ENCODE results near the gene GPAM.

DNA sequence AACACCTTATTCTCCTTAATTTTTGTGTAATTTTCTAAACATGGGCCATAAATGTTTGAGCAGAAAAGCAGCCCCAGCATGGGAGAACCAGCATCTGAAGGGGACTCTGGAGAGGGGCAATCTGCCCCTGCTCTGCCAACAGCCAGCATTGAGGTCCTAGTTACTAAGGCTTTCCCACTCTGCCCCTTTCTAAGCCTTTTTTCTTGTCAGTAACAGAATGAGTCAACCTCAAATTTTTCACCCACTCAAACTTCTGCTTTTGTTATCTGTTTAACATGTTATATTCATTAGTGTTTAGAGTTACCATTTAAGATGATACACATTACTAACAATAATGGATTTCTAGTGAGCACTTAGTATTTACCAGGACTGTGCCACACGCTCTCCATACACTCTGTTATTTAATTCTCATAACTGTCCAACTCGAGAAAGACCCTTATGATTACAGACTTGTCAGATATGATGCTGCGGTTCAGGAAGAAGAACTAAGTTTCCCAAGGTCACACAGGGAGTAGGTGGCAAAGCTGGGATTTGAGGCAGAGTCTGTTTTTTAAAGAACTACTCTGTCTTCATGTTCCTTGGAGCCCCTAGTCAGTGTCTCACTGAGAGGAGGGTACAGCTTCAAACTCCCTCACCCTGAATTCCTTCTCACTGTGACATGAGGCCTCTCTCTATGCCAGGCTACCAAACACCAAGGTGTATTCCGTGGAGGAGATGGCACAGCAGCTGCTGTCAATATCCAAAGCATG lies 19.9 kb upstream of the GPAM start:
- TF ChIP-seq POLR2A (IDR thresholded peaks at IDR 0.05; ENCODE audit: low read length), result no peak
- no peak for TF ChIP-seq GATA1 (IDR thresholded peaks at IDR 0.05; ENCODE audit: low read depth, low read length)
